SK-N-SH treated with all-trans-retinoic acid at 6 μM for 48 hours (cell line): ENCODE results near the gene RAMAC.

Source experiments
- ATAC-seq: fragments of 200-7000 bp; cut with Tn5 transposase; 3 replicates; pipeline ENCODE4 v1.9.1; 2020; ENCODE audit warnings: mild to moderate bottlenecking, moderate library complexity
- BACH2 ChIP-seq: fragments of 250-450 bp; sonication (Bioruptor Pico); IDR thresholded peaks from 2 replicates; pipeline ENCODE4 v1.9.0; 2021; ENCODE audit warnings: mild to moderate bottlenecking, borderline replicate concordance
- CSDC2 ChIP-seq: fragments of 250-450 bp; sonication (Bioruptor Pico); IDR thresholded peaks from 2 replicates; pipeline ENCODE4 v1.5.0; 2020; ENCODE audit warnings: mild to moderate bottlenecking, moderate library complexity
- ESRRG ChIP-seq: fragments of 250-450 bp; sonication (Bioruptor Pico); IDR thresholded peaks from 2 replicates; pipeline ENCODE4 v1.6.1; 2021; ENCODE audit warnings: mild to moderate bottlenecking
- GLIS3 ChIP-seq: fragments of 250-450 bp; sonication (Bioruptor Pico); IDR thresholded peaks from 2 replicates; pipeline ENCODE4 v1.5.0; 2020; ENCODE audit warnings: mild to moderate bottlenecking, moderate library complexity
- ISL1 ChIP-seq: fragments of 250-450 bp; sonication (Bioruptor Pico); IDR thresholded peaks from 2 replicates; pipeline ENCODE4 v2.1.2; 2022; ENCODE audit warnings: mild to moderate bottlenecking, moderate library complexity
- OSR1 ChIP-seq: fragments of 250-450 bp; sonication (Bioruptor Pico); IDR thresholded peaks from 2 replicates; pipeline ENCODE4 v1.8.0; 2022; ENCODE audit warnings: moderate library complexity, mild to moderate bottlenecking, inconsistent platforms
- PPARA ChIP-seq: fragments of 250-450 bp; sonication (Bioruptor Pico); IDR thresholded peaks from 2 replicates; pipeline ENCODE4 v1.5.0; 2020; ENCODE audit warnings: mild to moderate bottlenecking, borderline replicate concordance
- RARB ChIP-seq: fragments of 250-450 bp; sonication (Bioruptor Pico); IDR thresholded peaks from 2 replicates; pipeline ENCODE4 v1.8.0; 2021; ENCODE audit warnings: mild to moderate bottlenecking, moderate library complexity
- SNAI2 ChIP-seq: fragments of 250-450 bp; sonication (Bioruptor Pico); IDR thresholded peaks from 2 replicates; pipeline ENCODE4 v1.5.0; 2020; ENCODE audit warnings: mild to moderate bottlenecking, moderate library complexity
- TCF4 ChIP-seq: fragments of 250-450 bp; sonication (Bioruptor Pico); IDR thresholded peaks from 2 replicates; pipeline ENCODE4 v1.8.0; 2021; ENCODE audit warnings: mild to moderate bottlenecking, moderate library complexity, borderline replicate concordance
- TOX ChIP-seq: fragments of 250-450 bp; sonication (Bioruptor Pico); IDR thresholded peaks from 2 replicates; pipeline ENCODE4 v1.8.0; 2021; ENCODE audit warnings: mild to moderate bottlenecking, moderate library complexity, borderline replicate concordance
- ZC3H10 ChIP-seq: fragments of 250-450 bp; sonication (Bioruptor Pico); IDR thresholded peaks from 2 replicates; pipeline ENCODE4 v1.5.1; 2021; ENCODE audit warnings: mild to moderate bottlenecking, moderate library complexity
- ZFP3 ChIP-seq: fragments of 250-450 bp; sonication (Bioruptor Pico); IDR thresholded peaks from 2 replicates; pipeline ENCODE4 v1.5.0; 2020; ENCODE audit warnings: mild to moderate bottlenecking, moderate library complexity
- ZFP30 ChIP-seq: fragments of 450-650 bp; formaldehyde crosslinking; IDR thresholded peaks from 2 replicates; pipeline ENCODE4 v1.5.0; 2022; ENCODE audit warnings: mild to moderate bottlenecking, moderate library complexity
- ZNF565 ChIP-seq: fragments of 450-650 bp; formaldehyde crosslinking; conservative IDR thresholded peaks from 2 replicates; pipeline ENCODE4 v1.5.0; 2020; ENCODE audit warnings: low read depth, mild to moderate bottlenecking, moderate library complexity
- ZNF70 ChIP-seq: fragments of 450-650 bp; formaldehyde crosslinking; IDR thresholded peaks from 2 replicates; pipeline ENCODE4 v1.5.0; 2020; ENCODE audit warnings: mild to moderate bottlenecking, moderate library complexity
- ZNF8 ChIP-seq: fragments of 450-650 bp; formaldehyde crosslinking; IDR thresholded peaks from 2 replicates; pipeline ENCODE4 v1.5.0; 2020; ENCODE audit warnings: mild to moderate bottlenecking, moderate library complexity
- TF ChIP-seq, protein P1 (sequence below): fragments of 250-450 bp; sonication (Bioruptor Pico); IDR thresholded peaks from 2 replicates; pipeline ENCODE4 v1.5.1; 2021; ENCODE audit warnings: mild to moderate bottlenecking, moderate library complexity
- TF ChIP-seq, protein P2 (sequence below): fragments of 250-450 bp; sonication (Bioruptor Pico); IDR thresholded peaks from 2 replicates; pipeline ENCODE4 v1.8.0; 2021; ENCODE audit warnings: low read depth, mild to moderate bottlenecking, moderate library complexity, borderline replicate concordance
- TF ChIP-seq, protein P3 (sequence below): fragments of 250-450 bp; sonication (Bioruptor Pico); IDR thresholded peaks from 2 replicates; pipeline ENCODE4 v1.8.0; 2020; ENCODE audit warnings: mild to moderate bottlenecking, moderate library complexity, borderline replicate concordance
- TF ChIP-seq, protein P4 (sequence below): fragments of 250-450 bp; sonication (Bioruptor Pico); IDR thresholded peaks from 2 replicates; pipeline ENCODE4 v1.5.1; 2020; ENCODE audit warnings: low read depth, mild to moderate bottlenecking, moderate library complexity
- TF ChIP-seq, protein P5 (sequence below): fragments of 250-450 bp; sonication (Bioruptor Pico); IDR thresholded peaks from 2 replicates; pipeline ENCODE4 v1.5.0; 2020; ENCODE audit warnings: mild to moderate bottlenecking, moderate library complexity

RAMAC gene

DNA sequence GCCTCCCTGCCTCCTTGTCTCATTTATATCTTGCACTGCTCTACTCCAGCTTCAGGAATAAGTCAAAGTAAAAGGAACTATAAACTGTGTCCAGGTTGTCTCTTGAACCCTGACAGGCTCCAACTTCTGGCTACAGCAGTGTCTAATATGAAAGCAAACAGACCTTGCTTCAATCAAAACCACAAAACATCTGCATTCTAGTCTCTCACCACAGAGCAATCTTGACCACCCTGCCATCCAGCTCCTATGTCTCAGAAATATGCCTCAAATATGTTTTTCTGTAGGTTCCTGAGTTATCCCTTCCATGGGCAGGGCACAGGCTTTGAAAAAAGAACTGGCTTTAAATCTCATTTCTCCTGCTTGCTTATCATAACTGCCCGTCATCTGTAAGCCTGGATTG, 13.0 kb upstream of the RAMAC start (continued):
- TF ChIP-seq, protein P1, sequence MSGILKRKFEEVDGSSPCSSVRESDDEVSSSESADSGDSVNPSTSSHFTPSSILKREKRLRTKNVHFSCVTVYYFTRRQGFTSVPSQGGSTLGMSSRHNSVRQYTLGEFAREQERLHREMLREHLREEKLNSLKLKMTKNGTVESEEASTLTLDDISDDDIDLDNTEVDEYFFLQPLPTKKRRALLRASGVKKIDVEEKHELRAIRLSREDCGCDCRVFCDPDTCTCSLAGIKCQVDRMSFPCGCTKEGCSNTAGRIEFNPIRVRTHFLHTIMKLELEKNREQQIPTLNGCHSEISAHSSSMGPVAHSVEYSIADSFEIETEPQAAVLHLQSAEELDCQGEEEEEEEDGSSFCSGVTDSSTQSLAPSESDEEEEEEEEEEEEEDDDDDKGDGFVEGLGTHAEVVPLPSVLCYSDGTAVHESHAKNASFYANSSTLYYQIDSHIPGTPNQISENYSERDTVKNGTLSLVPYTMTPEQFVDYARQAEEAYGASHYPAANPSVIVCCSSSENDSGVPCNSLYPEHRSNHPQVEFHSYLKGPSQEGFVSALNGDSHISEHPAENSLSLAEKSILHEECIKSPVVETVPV (CRISPR knock-in tag) = no peak
- TF ChIP-seq ZNF70 (CRISPR knock-in tag) = no peak
- TF ChIP-seq OSR1 (CRISPR knock-in tag) = no peak
- TF ChIP-seq TCF4 (CRISPR knock-in tag) = no peak
- no peak for TF ChIP-seq SNAI2
- no peak for TF ChIP-seq ZFP3 (CRISPR knock-in tag)
- TF ChIP-seq ZFP30 = no peak

DNA sequence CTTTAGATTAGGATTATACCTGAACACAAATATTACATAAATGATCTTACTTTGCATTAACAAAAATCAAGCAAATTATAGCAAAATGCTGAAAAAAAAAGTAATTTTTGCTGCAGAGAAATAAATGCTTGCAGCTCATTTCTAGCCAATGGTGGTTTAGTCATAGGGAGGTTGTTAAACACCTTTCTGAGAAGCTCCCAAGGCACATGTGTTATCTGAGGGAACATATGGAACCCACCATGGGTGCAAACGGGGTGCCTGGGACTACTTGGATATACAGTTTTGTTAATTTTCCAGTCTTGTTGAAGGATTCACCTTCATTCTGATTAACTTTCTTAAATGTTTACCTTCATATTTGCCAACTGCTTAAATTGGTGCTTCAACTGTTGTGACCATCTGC, 8.9 kb upstream of the RAMAC start:
- no peak for ATAC-seq
- TF ChIP-seq RARB (CRISPR knock-in tag) = no peak
- TF ChIP-seq TCF4 (CRISPR knock-in tag) = no peak
- TF ChIP-seq OSR1 (CRISPR knock-in tag) = no peak
- no peak for TF ChIP-seq ESRRG (CRISPR knock-in tag)
- no peak for TF ChIP-seq PPARA (CRISPR knock-in tag)
- TF ChIP-seq, protein P2, sequence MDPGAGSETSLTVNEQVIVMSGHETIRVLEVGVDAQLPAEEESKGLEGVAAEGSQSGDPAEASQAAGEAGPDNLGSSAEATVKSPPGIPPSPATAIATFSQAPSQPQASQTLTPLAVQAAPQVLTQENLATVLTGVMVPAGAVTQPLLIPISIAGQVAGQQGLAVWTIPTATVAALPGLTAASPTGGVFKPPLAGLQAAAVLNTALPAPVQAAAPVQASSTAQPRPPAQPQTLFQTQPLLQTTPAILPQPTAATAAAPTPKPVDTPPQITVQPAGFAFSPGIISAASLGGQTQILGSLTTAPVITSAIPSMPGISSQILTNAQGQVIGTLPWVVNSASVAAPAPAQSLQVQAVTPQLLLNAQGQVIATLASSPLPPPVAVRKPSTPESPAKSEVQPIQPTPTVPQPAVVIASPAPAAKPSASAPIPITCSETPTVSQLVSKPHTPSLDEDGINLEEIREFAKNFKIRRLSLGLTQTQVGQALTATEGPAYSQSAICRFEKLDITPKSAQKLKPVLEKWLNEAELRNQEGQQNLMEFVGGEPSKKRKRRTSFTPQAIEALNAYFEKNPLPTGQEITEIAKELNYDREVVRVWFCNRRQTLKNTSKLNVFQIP = no peak
- no peak for TF ChIP-seq TOX (CRISPR knock-in tag)
- TF ChIP-seq, protein P3, sequence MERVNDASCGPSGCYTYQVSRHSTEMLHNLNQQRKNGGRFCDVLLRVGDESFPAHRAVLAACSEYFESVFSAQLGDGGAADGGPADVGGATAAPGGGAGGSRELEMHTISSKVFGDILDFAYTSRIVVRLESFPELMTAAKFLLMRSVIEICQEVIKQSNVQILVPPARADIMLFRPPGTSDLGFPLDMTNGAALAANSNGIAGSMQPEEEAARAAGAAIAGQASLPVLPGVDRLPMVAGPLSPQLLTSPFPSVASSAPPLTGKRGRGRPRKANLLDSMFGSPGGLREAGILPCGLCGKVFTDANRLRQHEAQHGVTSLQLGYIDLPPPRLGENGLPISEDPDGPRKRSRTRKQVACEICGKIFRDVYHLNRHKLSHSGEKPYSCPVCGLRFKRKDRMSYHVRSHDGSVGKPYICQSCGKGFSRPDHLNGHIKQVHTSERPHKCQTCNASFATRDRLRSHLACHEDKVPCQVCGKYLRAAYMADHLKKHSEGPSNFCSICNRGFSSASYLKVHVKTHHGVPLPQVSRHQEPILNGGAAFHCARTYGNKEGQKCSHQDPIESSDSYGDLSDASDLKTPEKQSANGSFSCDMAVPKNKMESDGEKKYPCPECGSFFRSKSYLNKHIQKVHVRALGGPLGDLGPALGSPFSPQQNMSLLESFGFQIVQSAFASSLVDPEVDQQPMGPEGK (CRISPR knock-in tag) = no peak
- TF ChIP-seq, protein P4, sequence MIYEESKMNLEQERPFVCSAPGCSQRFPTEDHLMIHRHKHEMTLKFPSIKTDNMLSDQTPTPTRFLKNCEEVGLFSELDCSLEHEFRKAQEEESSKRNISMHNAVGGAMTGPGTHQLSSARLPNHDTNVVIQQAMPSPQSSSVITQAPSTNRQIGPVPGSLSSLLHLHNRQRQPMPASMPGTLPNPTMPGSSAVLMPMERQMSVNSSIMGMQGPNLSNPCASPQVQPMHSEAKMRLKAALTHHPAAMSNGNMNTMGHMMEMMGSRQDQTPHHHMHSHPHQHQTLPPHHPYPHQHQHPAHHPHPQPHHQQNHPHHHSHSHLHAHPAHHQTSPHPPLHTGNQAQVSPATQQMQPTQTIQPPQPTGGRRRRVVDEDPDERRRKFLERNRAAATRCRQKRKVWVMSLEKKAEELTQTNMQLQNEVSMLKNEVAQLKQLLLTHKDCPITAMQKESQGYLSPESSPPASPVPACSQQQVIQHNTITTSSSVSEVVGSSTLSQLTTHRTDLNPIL (CRISPR knock-in tag) = no peak
- TF ChIP-seq BACH2 (CRISPR knock-in tag) = no peak
- no peak for TF ChIP-seq ZNF565 (CRISPR knock-in tag)
- TF ChIP-seq, protein P1 (CRISPR knock-in tag) = no peak
- no peak for TF ChIP-seq ISL1 (CRISPR knock-in tag)
- no peak for TF ChIP-seq ZNF70 (CRISPR knock-in tag)
- no peak for TF ChIP-seq ZFP30
- no peak for TF ChIP-seq GLIS3 (CRISPR knock-in tag)
- no peak for TF ChIP-seq ZNF8 (CRISPR knock-in tag)
- TF ChIP-seq, protein P5, sequence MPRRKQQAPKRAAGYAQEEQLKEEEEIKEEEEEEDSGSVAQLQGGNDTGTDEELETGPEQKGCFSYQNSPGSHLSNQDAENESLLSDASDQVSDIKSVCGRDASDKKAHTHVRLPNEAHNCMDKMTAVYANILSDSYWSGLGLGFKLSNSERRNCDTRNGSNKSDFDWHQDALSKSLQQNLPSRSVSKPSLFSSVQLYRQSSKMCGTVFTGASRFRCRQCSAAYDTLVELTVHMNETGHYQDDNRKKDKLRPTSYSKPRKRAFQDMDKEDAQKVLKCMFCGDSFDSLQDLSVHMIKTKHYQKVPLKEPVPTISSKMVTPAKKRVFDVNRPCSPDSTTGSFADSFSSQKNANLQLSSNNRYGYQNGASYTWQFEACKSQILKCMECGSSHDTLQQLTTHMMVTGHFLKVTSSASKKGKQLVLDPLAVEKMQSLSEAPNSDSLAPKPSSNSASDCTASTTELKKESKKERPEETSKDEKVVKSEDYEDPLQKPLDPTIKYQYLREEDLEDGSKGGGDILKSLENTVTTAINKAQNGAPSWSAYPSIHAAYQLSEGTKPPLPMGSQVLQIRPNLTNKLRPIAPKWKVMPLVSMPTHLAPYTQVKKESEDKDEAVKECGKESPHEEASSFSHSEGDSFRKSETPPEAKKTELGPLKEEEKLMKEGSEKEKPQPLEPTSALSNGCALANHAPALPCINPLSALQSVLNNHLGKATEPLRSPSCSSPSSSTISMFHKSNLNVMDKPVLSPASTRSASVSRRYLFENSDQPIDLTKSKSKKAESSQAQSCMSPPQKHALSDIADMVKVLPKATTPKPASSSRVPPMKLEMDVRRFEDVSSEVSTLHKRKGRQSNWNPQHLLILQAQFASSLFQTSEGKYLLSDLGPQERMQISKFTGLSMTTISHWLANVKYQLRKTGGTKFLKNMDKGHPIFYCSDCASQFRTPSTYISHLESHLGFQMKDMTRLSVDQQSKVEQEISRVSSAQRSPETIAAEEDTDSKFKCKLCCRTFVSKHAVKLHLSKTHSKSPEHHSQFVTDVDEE (CRISPR knock-in tag) = no peak
- no peak for TF ChIP-seq ZC3H10 (CRISPR knock-in tag)
- no peak for TF ChIP-seq CSDC2 (CRISPR knock-in tag)
- TF ChIP-seq, all 23 proteins: peak for 0
